Activated CD8-positive, alpha-beta memory T cell treated with anti-CD3 and anti-CD28 coated beads, Interleukin-2, amount 50 U/mL, for 24 hours (primary cell): ENCODE data around the gene IGSF11.

Source experiments
- DNase-seq: peaks from one replicate; pipeline ENCODE4 v3.0.0-alpha.2; 2020; ENCODE audit errors: extremely low read depth

The IGSF11 gene

DNA sequence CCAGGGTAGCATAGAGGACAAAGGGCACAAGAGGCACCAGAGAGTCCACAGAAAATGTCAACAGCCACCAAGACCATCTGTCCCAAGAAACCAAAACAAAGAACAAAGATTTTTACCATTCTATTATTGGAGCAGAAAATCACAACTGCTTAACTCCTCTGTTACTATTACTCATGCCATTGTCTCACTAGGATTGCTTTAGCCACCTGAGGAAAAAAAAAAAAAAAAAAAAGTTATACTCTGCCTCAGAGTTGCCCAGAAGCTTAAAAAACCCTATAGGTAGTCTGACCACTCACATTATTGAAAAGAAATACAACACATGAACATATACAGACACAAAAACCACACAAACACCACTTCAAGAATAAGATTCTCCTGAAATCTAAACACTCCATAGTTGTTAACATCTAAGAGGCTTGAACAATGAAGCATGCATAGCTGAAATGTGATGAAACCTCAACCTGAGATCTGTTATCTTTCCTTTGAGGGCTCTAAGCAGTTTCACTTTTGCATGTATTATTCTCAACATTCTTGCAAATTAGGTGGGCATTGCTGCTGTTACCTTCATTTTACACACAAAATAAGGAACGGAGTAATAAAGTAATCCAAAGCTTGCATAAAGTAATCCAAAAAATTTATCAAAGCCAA is 85.4 kb downstream of the IGSF11 start:
- no peak for DNase-seq

DNA sequence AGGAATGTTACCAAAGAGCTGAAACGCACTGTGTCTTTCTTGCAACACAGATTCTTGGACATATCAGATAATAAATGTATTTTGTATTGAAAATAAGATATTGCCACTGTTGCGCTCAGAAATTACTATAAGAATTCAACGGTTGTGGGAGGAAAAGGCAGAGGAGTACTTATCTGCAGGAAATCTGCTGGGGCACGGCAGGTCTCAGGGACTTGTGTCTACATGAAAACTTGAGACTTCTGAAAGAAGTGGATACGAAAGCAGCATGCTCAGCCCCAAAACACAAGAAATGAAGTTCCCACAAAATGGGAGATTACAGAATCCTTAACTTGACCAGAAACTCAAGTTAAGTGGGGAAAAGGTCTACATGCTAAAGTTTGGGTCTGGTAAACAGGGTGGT is 86.5 kb downstream of the IGSF11 start:
- DNase-seq = no peak

GRCh38 chr3:118946449-118946848 is 88.2 kb downstream of the IGSF11 start:
- DNase-seq = no peak

GRCh38 chr3:118945834-118946233 is 88.8 kb downstream of the IGSF11 start:
- no peak for DNase-seq

GRCh38 chr3:118943597-118943996 is 91.0 kb downstream of the IGSF11 start:
- DNase-seq = no peak

DNA sequence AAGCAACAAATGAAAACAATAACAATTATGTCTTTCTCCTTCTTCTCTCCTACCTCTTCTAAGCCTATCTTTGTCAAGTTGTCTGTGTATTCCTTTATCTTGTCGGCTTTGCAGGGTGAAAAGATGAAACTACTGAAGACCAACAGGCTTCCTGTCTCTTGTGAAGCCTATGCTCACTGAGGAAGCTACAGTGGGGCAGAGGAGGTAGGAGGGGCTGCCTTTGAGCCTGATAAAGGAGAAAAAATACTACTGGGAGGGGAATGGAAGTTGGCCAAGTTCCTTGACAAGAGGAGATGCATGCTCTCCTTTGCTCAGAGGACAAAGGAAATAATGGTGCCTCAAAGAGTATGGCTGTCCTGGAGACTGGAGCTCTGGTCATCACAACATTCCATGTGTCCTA is 92.0 kb downstream of the IGSF11 start:
- no peak for DNase-seq

DNA sequence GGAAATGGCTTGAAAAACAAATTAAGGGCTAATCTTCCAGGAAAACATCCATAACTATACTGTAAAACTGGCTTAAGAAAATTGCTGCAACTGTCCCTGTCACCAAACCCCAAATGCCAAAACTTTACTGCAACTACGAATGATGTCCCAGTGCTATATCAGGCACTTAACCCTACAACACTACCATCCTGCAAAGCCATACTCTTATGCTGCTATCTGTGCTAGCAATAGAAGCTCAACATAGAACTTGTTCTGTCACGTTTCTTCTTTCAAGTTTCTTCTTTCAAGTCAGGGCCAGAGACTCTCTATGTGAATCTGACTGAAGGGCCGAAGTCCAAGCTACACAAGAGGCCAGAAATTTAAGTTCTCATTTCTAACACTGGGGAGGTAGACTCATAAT is 92.5 kb downstream of the IGSF11 start:
- DNase-seq = no peak

DNA sequence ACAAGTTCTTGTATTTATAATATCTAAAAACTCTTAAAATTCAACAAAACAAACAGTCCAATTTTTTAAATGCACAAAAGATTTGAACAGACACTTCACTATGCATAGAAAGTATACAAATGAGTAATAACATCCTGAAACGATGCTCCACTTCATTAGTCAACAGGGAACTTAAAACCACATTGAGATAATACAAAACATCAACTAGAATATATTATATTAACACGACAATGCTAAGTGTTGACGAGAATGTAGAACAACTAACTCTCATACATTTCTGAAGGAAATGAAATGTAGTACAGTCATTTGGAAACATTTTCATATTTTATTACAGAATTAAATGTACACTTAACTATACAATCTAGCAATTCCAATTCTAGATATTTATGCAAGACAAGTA is 93.4 kb downstream of the IGSF11 start:
- no peak for DNase-seq

DNA sequence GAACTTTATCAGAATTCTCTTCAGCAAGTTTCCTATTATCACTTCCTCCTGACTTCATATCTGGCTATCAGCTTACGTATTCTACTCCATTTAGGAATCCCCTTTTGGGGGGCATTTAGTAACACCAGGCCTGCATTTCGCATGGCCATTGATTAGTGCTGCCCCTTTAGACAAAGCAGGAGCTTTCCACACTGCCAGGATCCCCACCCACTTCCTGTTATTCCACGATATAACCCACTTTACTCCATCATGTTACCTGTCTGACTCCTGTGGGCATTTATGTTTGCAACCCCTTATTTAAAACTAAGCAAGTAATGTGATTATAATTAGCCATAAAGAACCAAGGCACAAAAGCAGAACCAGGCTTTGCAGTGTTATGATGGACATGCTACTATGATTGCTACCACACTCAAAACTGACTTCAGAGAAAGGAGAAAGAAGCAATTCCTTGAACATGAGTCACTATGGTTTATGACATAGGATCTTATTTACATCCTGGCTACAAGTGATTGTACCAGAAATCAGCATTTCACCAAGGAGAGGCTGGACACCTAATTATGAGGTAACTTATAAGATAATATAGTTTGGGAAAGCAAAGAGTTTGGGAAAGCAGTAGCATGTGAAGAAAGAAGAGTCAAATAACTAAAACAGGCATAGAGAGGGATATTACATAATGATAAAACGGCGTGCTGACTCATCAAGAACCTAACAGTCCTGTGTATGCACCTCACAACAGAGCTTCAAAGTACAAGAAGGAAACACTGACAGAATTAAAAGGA is 96.3 kb downstream of the IGSF11 start:
- no peak for DNase-seq

- no peak for DNase-seq
Observed at GRCh38 chr3:118936811-118937210, 97.8 kb downstream of the IGSF11 start.

- DNase-seq = no peak
Observed at GRCh38 chr3:118932822-118933558, 101.7 kb downstream of the IGSF11 start.

DNA sequence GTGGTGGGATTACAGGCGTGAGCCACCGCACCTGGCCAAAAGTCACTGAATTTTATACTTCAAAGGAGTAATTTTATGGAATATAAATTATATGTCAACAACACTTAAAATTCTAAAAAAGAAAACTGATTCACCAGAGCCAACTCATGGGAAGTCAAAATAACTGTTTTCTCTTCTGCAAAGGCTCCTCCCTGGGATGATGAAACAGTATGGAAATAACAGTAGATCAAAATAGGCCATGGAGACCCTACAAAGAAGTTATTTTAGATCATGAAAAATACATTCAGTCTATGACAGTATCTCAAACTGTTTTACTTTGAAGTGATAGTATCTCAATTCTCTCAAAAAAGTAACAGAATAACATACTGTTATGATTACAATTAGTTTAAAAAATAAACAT is 102.7 kb downstream of the IGSF11 start:
- no peak for DNase-seq

- DNase-seq = no peak
Observed at GRCh38 chr3:118927449-118927848, 107.2 kb downstream of the IGSF11 start.

DNA sequence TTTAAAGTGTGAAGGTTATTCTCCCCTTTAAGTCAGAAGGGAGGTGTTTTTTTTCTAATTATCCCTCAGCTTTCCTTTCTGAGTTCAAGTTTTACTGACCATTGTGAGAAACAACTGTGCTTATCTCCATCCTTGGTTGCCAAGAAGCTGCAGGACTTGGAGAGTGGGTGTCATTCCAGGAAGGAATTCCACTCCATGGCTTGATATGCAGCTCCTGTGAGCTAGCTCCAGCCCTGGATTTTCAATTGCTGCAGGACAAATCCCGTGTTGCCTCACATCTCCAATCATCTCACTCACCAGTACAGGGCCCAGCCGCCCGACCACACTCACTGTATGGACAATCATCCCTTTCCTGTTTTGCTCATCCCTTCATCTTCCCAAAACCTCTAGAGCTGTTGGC is 122.5 kb downstream of the IGSF11 start:
- no peak for DNase-seq

GRCh38 chr3:118910332-118910731 is 124.3 kb downstream of the IGSF11 start:
- DNase-seq = no peak

GRCh38 chr3:118909763-118910162 is 124.9 kb downstream of the IGSF11 start:
- DNase-seq = no peak

DNA sequence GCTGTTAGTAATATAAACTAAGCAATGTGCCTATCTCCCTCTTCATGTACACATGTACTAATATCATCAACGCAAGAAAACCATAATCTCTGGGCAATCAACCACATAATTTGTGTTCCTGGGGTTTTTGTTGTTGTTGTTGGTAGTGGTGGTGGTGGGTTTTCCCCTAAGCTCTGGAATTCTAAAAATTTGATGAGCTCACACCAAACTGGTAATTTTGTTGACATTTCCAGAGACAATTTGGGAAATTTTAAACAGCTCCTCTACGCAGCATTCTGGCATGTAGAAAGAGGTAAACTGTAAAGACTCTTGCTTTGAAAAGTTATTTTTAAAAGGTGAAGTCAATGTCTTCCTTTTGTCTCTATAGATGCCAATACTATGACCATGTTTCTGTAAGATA is 126.7 kb downstream of the IGSF11 start:
- DNase-seq = no peak

DNA sequence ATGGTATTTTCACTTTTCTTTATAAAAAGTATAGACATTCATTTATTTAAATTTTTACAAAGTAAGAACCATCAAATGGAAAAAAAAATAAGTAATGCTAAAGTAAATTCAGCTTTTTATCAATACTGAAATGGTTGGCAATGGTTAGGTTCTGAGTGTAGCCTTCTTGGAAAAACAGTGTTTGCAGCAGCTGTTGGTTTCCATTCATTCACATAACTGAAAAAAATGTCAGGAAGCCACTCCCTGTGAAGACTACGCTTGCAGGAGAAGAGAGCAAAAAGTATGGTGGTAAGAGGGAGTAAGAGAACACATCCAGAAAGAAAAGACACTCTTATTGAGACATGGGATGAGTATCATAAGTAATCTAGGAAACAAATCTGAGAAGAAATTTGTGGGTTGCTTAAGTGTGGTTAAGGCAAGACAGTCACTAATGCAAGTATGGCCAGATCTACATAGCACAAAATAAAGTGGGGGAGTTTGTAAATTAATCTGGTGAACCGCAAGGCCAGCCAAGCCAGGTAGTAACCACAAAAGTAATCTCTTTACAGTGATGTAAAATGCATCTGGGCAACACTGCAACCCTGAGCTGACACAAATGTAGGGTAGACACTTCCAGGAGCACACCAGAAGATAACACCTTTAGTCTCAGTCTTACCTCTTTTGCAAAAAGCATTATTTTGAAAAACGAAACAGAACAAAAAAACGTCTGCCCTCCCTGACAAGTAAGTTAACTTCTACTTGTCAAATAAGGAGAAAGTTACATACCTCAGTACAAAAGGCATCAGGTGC is 133.7 kb downstream of the IGSF11 start:
- no peak for DNase-seq

- no peak for DNase-seq
Observed at GRCh38 chr3:118890206-118890605, 144.4 kb downstream of the IGSF11 start.

- no peak for DNase-seq
Observed at GRCh38 chr3:118889691-118890090, 145.0 kb downstream of the IGSF11 start.

- no peak for DNase-seq
Observed at GRCh38 chr3:118886708-118887107, 147.9 kb downstream of the IGSF11 start.

- DNase-seq = peak; percentile 54
Observed at GRCh38 chr3:118884748-118885206, 149.9 kb downstream of the IGSF11 start.
